Psoas muscle (tissue), 8 donors: Measurements from ENCODE around the gene ASB3. TPM values are rescaled to one million over a fixed set of nuclear protein-coding genes. Genes with fewer than 3 reads are reported as not detected.

Experiments used
- ATAC-seq, 4 donors: fragments of 200-7000 bp; cut with Tn5 transposase; one replicate each; pipeline ENCODE4 v1.9.1; 2020; ENCODE audit warnings: moderate library complexity in 3 of 4, mild to moderate bottlenecking in 2 of 4
- DNase-seq, 2 donors: peaks; one replicate each; pipeline ENCODE4 v3.0.0-alpha.2; 2020
- H3K27ac ChIP-seq: fragments of 200-600 bp; one replicate; pipeline ENCODE4 v1.8.0; 2022
- H3K27me3 ChIP-seq, 3 donors: fragments of 200-600 bp in 1 of 3; one replicate each; pipeline versions ENCODE4 v1.6.1 to v1.8.0; 2013 to 2022; ENCODE audit warnings: low read length in 2 of 3, mild to moderate bottlenecking in 2 of 3, moderate library complexity in 1 of 3; ENCODE audit not compliant: insufficient read depth in 3 of 3
- H3K36me3 ChIP-seq, 2 donors: fragments of 200-600 bp in 1 of 2; one replicate each; pipeline versions ENCODE4 v1.6.1 to v1.8.0; 2013 to 2022; ENCODE audit warnings: low read depth in 1 of 2, mild to moderate bottlenecking in 1 of 2, moderate library complexity in 1 of 2; ENCODE audit not compliant: insufficient read depth in 1 of 2
- H3K4me1 ChIP-seq: fragments of 200-600 bp; one replicate; pipeline ENCODE4 v1.8.0; 2022
- H3K4me3 ChIP-seq: fragments of 200-600 bp; one replicate; pipeline ENCODE4 v1.8.0; 2022; ENCODE audit warnings: mild to moderate bottlenecking
- H3K9me3 ChIP-seq: fragments of 200-600 bp; one replicate; pipeline ENCODE4 v1.8.0; 2022
- WGBS, 3 donors: extraction: QIAGEN DNeasy Blood & Tissue Kit; methylation state at CpG; one replicate each; pipeline versions ENCODE4 v1.1.6 to v1.1.7; 2013; 5-methylcytosine and 5-hydroxymethylcytosine counted together
- intact Hi-C, 2 donors: fragments of 100-400 bp; cut with DNase I; formaldehyde crosslinking; loops; one replicate each; pipeline versions ENCODE4 v1.11.0 to v1.14.2; 2022
- polyA plus RNA-seq, 3 donors: library from polyadenylated mRNA; stranded (reverse); fragments of 200-250 nt; gene quantifications; one replicate each; pipeline ENCODE4 v1.2.3, GENCODE V29; 2013
- total RNA-seq, 4 donors: library from RNA; stranded (reverse); fragmentation: NEBNext Ultra II Directional in 2 of 4; extraction: Animal tissue kit (Norgen Biotek cat#: 25700) in 2 of 4; gene quantifications; one replicate each; pipeline versions ENCODE4 v1.2.1 to v1.2.4, GENCODE V29; 2021 to 2023
- TF ChIP-seq, protein P1 (sequence below): fragments of 200-600 bp; IDR thresholded peaks from one replicate; pipeline ENCODE4 v1.8.0; 2022; ENCODE audit warnings: antibody characterized with exemption
- donor health status: healthy with polysubstance abuse.
- donor health status: DM: no; HTN: no; CAD: no; lungs with moderate emphysema.
- donor health status: Bipolar disorder and iron deficiency.
- donor health status: healthy.
- donor health status: DM: yes; HTN: yes; CAD: no.
- donor health status: DM: no; HTN: no; CAD: no.
- donor health status: DM: no; HTN: no; CAD: no.
- donor health status: DM: yes; HTN: yes; CAD: no.

The ASB3 gene
- total and polyA plus RNA-seq, 7 donors = 2.9 to 6.8 (median 5.1) TPM

DNA sequence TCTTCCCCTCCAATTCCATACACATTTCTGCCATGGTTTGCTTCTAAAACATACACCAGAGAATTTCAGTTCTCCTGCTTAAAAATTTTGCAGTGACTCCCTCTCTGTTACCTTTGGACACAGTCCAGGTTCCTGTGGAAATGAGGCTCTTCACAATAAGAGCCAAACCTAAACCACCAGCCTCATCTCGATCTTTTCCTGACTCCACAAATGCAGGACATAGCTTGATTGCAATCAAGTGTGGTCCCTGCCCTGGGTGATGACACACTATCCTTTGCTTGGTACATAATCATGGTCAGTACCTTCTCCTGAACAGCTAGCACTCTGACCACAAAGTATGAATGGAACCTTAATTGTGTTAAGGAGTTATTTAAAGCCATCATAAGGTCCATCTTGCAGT lies 154.0 kb downstream of the ASB3 start:
- H3K27ac ChIP-seq = no peak overlapping the region
- no peaks in the 10 kb centered on the region for H3K36me3 ChIP-seq
- no peak for ATAC-seq
- WGBS, 3 donors = 33 to 64% (median 43%) methylated on average over 1 of the region's 1 CpG
- no peak overlapping the region for H3K4me3 ChIP-seq
- no peak for DNase-seq
- intact Hi-C loops = no loop called here
- H3K9me3 ChIP-seq = no peaks in the 10 kb centered on the region
- H3K27me3 ChIP-seq = peaks cover 0 to 2% (median 0%) of the 10 kb centered on the region in 3 donors
- TF ChIP-seq, protein P1, sequence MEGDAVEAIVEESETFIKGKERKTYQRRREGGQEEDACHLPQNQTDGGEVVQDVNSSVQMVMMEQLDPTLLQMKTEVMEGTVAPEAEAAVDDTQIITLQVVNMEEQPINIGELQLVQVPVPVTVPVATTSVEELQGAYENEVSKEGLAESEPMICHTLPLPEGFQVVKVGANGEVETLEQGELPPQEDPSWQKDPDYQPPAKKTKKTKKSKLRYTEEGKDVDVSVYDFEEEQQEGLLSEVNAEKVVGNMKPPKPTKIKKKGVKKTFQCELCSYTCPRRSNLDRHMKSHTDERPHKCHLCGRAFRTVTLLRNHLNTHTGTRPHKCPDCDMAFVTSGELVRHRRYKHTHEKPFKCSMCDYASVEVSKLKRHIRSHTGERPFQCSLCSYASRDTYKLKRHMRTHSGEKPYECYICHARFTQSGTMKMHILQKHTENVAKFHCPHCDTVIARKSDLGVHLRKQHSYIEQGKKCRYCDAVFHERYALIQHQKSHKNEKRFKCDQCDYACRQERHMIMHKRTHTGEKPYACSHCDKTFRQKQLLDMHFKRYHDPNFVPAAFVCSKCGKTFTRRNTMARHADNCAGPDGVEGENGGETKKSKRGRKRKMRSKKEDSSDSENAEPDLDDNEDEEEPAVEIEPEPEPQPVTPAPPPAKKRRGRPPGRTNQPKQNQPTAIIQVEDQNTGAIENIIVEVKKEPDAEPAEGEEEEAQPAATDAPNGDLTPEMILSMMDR = no peak
- H3K4me1 ChIP-seq = no peaks in the 10 kb centered on the region

GRCh38 chr2:53632126-53632460 lies 154.7 kb downstream of the ASB3 start:
- Histone ChIP-seq H3K4me3 (no peak overlapping the region), H3K9me3 (no peaks in the 10 kb centered on the region), H3K36me3 (no peaks in the 10 kb centered on the region), H3K27me3 (peaks cover 0 to 2% (median 0%) of the 10 kb centered on the region in 3 donors), H3K4me1 (no peaks in the 10 kb centered on the region), H3K27ac (no peak overlapping the region)
- 86 to 87% (median 86%) methylated on average over 4 of the region's 4 CpGs for WGBS, 3 donors
- ATAC-seq (no peak), DNase-seq (no peak)
- intact Hi-C loops = no loop called here
- TF ChIP-seq, protein P1 = no peak

DNA sequence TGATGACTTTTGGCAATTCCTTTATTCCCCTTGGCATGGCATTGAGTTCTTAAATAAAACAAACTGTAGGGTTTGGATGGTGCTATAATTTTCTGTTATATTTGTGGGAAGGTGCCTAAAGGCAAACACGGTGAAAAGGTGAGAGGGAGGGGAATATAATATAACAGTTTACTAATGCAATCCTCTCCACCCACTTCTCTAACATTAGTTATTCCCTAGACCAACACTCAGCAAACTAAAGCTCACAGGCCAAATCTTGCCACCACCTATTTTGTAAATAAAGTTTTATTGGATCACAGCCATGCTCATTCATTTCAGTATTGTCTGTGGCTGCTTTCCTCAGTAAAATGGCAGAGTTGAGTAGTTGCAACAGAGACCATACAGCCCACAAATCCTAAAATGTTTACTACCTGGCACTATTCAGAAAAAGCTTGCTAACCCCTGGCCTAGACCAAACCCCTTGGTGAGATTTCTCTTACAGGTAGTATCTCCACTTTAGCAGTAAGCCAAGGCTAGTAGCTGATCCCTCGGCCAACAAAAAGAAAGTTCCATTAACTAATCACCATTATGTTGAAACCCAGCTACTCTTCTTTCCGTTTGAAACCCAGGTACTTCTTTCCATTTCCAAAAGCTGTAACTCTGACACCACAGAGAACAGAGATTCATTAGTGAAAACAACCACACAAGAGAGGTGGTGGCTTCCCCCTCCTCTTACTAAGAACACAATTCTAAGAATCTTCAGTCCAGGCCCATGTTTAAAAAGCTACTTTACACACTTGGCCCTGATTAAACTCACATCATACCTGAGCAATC lies 155.2 kb downstream of the ASB3 start:
- TF ChIP-seq, protein P1 = no peak
- intact Hi-C loops = no loop called here
- Histone ChIP-seq H3K4me3 (no peak overlapping the region), H3K9me3 (no peaks in the 10 kb centered on the region), H3K4me1 (no peaks in the 10 kb centered on the region), H3K36me3 (no peaks in the 10 kb centered on the region), H3K27ac (no peak overlapping the region), H3K27me3 (peaks cover 0 to 2% (median 0%) of the 10 kb centered on the region in 3 donors)
- 82 to 91% (median 84%) methylated on average over 3 of the region's 3 CpGs for WGBS, 3 donors
- ATAC-seq (no peak), DNase-seq (no peak)

- intact Hi-C loops = no loop called here
- Histone ChIP-seq H3K9me3 (no peaks in the 10 kb centered on the region), H3K36me3 (no peaks in the 10 kb centered on the region), H3K4me3 (no peak overlapping the region), H3K27me3 (peaks cover 0 to 2% (median 0%) of the 10 kb centered on the region in 3 donors), H3K27ac (no peak overlapping the region), H3K4me1 (no peaks in the 10 kb centered on the region)
- DNase-seq = no peak
- TF ChIP-seq, protein P1 = no peak
- WGBS, 3 donors = 74 to 75% (median 74%) methylated on average over 7 of the region's 7 CpGs
- no peak for ATAC-seq
Measured at GRCh38 chr2:53630026-53630606, 156.6 kb downstream of the ASB3 start.
